NCI-H345 (cell line): Measurements from ENCODE around the gene ARHGAP26.

ENCODE experiments used
- DNase-seq: peaks from one replicate; lab custom pipeline; 2025; lab: John Stamatoyannopoulos, UW

Gene ARHGAP26

GRCh38 chr5:143245929-143246561, 475.9 kb downstream of the ARHGAP26 start:
- DNase-seq, result no peak

GRCh38 chr5:143247134-143247815, 477.1 kb downstream of the ARHGAP26 start:
- DNase-seq, result no peak

- no peak for DNase-seq
Observed at GRCh38 chr5:143248391-143248790, 478.2 kb downstream of the ARHGAP26 start.

- no peak for DNase-seq
Observed at GRCh38 chr5:143248822-143249579, 478.8 kb downstream of the ARHGAP26 start.

- DNase-seq, result no peak
Observed at GRCh38 chr5:143249851-143250250, 479.7 kb downstream of the ARHGAP26 start.

GRCh38 chr5:143251190-143251589, 481.0 kb downstream of the ARHGAP26 start:
- DNase-seq, result no peak

- no peak for DNase-seq
Observed at GRCh38 chr5:143251946-143252345, 481.8 kb downstream of the ARHGAP26 start.

GRCh38 chr5:143254819-143255218, 484.6 kb downstream of the ARHGAP26 start:
- DNase-seq, result no peak

GRCh38 chr5:143258559-143259253, 488.5 kb downstream of the ARHGAP26 start:
- no peak for DNase-seq

- DNase-seq, result no peak
Observed at GRCh38 chr5:143259254-143259605, 489.1 kb downstream of the ARHGAP26 start.

GRCh38 chr5:143261748-143262392, 491.7 kb downstream of the ARHGAP26 start:
- no peak for DNase-seq

- no peak for DNase-seq
Observed at GRCh38 chr5:143262393-143263174, 492.4 kb downstream of the ARHGAP26 start.

- DNase-seq, result no peak
Observed at GRCh38 chr5:143263272-143263810, 493.2 kb downstream of the ARHGAP26 start.

GRCh38 chr5:143265995-143266394, 495.8 kb downstream of the ARHGAP26 start:
- no peak for DNase-seq

- DNase-seq, result no peak
Observed at GRCh38 chr5:143267186-143267585, 497.0 kb downstream of the ARHGAP26 start.

GRCh38 chr5:143268388-143268787, 498.2 kb downstream of the ARHGAP26 start:
- no peak for DNase-seq

- no peak for DNase-seq
Observed at GRCh38 chr5:143271431-143271830, 501.3 kb downstream of the ARHGAP26 start.

- no peak for DNase-seq
Observed at GRCh38 chr5:143274952-143275351, 504.8 kb downstream of the ARHGAP26 start.

GRCh38 chr5:143275512-143276363, 505.6 kb downstream of the ARHGAP26 start:
- no peak for DNase-seq

- no peak for DNase-seq
Observed at GRCh38 chr5:143277536-143277935, 507.4 kb downstream of the ARHGAP26 start.
